Stimulated activated effector memory CD8-positive, alpha-beta T cell treated with anti-CD3 and anti-CD28 coated beads, Interleukin-12 subunit alpha, Interleukin-12 subunit beta, amount 100 ng/mL, for 72 hours (primary cell): ENCODE results near the gene RPS21.

Experiments
- ATAC-seq: fragments of 150-1000 bp; cut with Tn5 transposase; 2 replicates; pipeline ENCODE4 v1.10.0; 2021
- DNase-seq, 2 donors: peaks; one replicate each; pipeline ENCODE4 v3.0.0; 2021 to 2022; ENCODE audit warnings: low spot score in 2 of 2
- H3K27ac Mint-ChIP-seq: one replicate; pipeline ENCODE4 v1.8.0; 2022; ENCODE audit warnings: mild to moderate bottlenecking, mixed read lengths
- H3K36me3 Mint-ChIP-seq: one replicate; pipeline ENCODE4 v1.8.0; 2022; ENCODE audit warnings: mild to moderate bottlenecking, mixed read lengths
- H3K4me1 Mint-ChIP-seq: one replicate; pipeline ENCODE4 v1.8.0; 2022; ENCODE audit warnings: mixed read lengths
- H3K4me3 Mint-ChIP-seq: one replicate; pipeline ENCODE4 v1.8.0; 2022; ENCODE audit warnings: mild to moderate bottlenecking, mixed read lengths
- H3K9me3 Mint-ChIP-seq: one replicate; pipeline ENCODE4 v1.8.0; 2022; ENCODE audit warnings: mixed read lengths

Gene RPS21

GRCh38 chr20:62359043-62359490 lies 27.8 kb upstream of the RPS21 start:
- no peak for ATAC-seq
- no peaks in the 10 kb centered on the region for H3K36me3 Mint-ChIP-seq
- DNase-seq = no peak
- H3K4me3 Mint-ChIP-seq = no peak overlapping the region
- H3K27ac Mint-ChIP-seq = no peak overlapping the region
- H3K4me1 Mint-ChIP-seq = no peaks in the 10 kb centered on the region
- H3K9me3 Mint-ChIP-seq = no peaks in the 10 kb centered on the region

- DNase-seq (no peak), ATAC-seq (no peak)
- Mint-ChIP-seq H3K4me3 (no peak overlapping the region), H3K27ac (no peak overlapping the region), H3K9me3 (no peaks in the 10 kb centered on the region), H3K36me3 (no peaks in the 10 kb centered on the region), H3K4me1 (no peaks in the 10 kb centered on the region)
Observed at GRCh38 chr20:62359491-62360121, 27.3 kb upstream of the RPS21 start.

GRCh38 chr20:62360854-62361798 lies 25.8 kb upstream of the RPS21 start:
- no peak overlapping the region for H3K4me3 Mint-ChIP-seq
- no peak for DNase-seq
- H3K9me3 Mint-ChIP-seq = no peaks in the 10 kb centered on the region

DNA sequence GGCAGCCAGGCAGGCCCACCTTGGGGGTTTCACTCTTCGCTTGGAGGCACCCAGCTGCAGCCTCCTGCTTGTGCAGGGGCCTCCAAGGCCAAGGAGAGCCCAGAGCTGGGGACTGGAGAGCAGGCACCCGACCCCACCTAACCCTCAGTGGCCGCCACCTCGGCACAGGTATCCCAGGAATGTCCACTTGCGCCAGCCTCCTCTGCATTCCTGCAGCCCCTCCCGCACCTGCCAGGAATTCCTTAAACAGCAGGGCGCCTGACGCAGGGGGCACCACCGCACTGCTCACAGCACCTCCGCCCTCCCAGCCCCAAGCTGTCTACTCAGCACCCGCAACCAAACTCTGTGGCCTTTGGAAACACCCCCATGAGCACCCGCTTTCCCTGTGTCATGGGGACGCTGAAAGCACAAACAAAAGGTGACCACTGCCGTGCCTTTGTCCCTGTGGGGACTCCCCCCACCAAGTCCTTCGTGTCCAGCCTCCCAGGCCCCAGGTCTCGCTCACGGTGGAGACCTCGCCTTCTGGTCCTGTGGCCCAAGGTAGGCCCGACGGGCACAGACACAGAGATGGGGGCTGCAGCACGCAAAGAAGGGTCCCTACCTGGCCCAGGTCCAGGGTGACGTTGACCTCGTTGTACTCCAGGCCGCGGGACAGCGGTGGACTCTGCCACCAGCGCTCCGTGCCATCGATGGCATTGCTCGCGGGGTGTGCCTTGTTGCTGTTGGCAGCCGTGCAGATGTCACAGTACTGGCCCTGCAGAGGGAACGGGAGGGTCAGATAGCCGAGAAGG lies 24.9 kb upstream of the RPS21 start:
- DNase-seq (no peak), ATAC-seq (no peak)
- Mint-ChIP-seq H3K36me3 (no peaks in the 10 kb centered on the region), H3K4me1 (peaks cover 7% of the 10 kb centered on the region), H3K9me3 (no peaks in the 10 kb centered on the region), H3K27ac (no peak overlapping the region), H3K4me3 (no peak overlapping the region)

More at GRCh38 chr20:62360854-62361798, 25.8 kb upstream of the RPS21 start:
- H3K27ac Mint-ChIP-seq = no peak overlapping the region
- no peaks in the 10 kb centered on the region for H3K36me3 Mint-ChIP-seq
- H3K4me1 Mint-ChIP-seq = peaks cover 7% of the 10 kb centered on the region
- no peak for ATAC-seq

- ATAC-seq (no peak), DNase-seq (no peak)
- Mint-ChIP-seq H3K36me3 (no peaks in the 10 kb centered on the region), H3K4me1 (peaks cover 7% of the 10 kb centered on the region), H3K9me3 (no peaks in the 10 kb centered on the region), H3K4me3 (no peak overlapping the region), H3K27ac (no peak overlapping the region)
Observed at GRCh38 chr20:62362590-62362940, 24.3 kb upstream of the RPS21 start.

GRCh38 chr20:62362991-62363919 lies 23.6 kb upstream of the RPS21 start:
- ATAC-seq = no peak
- H3K27ac Mint-ChIP-seq = no peak overlapping the region
- no peaks in the 10 kb centered on the region for H3K9me3 Mint-ChIP-seq
- no peak overlapping the region for H3K4me3 Mint-ChIP-seq
- H3K4me1 Mint-ChIP-seq = peaks cover 7% of the 10 kb centered on the region
- H3K36me3 Mint-ChIP-seq = no peaks in the 10 kb centered on the region
- no peak for DNase-seq

GRCh38 chr20:62363920-62364851 lies 22.7 kb upstream of the RPS21 start:
- H3K27ac Mint-ChIP-seq = no peak overlapping the region
- H3K4me3 Mint-ChIP-seq = no peak overlapping the region
- no peaks in the 10 kb centered on the region for H3K9me3 Mint-ChIP-seq
- peaks cover 9% of the 10 kb centered on the region for H3K4me1 Mint-ChIP-seq
- DNase-seq (no peak), ATAC-seq (no peak)
- no peaks in the 10 kb centered on the region for H3K36me3 Mint-ChIP-seq

DNA sequence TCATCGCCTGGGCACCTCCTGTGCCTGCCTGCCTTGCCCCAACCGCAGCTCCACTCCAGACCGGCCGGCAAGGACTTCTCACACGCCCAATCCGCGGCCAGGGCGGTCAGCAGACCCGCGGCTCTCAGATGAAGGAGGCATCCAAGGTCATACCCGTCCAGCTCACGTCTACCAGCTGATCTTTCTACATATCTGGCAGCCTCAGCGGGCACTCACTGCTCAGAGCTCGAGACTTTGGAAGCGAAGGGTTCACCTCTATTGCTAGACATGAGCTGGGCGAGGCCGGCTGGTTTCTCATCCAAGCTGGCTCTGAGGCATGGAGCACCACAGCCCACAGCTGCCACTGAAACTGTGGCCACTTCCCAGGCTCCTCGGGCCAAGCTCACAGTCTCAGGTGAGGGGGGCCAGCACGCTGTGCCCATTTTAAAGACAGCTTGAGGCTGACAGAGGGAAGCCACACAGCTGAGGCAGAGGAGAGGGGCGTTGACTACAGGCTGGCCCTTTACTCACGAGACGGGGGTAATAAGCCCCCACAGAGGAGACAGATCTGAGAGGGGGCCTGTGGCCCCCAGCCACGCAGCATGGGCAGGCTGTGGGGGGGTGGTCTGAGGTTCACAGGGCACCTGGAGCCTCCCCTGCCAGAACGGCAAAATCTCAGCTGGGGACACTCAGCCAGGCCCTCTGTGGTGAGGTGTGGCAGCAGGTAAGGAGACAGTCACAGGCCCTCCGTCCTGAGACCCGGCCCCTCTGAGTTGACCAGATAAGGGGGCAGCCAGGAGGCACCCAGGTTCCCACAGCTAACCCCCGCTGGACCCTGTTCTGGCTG lies 21.8 kb upstream of the RPS21 start:
- Mint-ChIP-seq H3K4me1 (peaks cover 13% of the 10 kb centered on the region), H3K4me3 (peak overlapping the region; percentile 39), H3K36me3 (no peaks in the 10 kb centered on the region), H3K9me3 (no peaks in the 10 kb centered on the region), H3K27ac (no peak overlapping the region)
- ATAC-seq (no peak), DNase-seq (no peak)

GRCh38 chr20:62365814-62366369 lies 21.0 kb upstream of the RPS21 start:
- DNase-seq (no peak), ATAC-seq (no peak)
- H3K4me3 Mint-ChIP-seq = peak overlapping the region; percentile 39
- no peaks in the 10 kb centered on the region for H3K9me3 Mint-ChIP-seq
- no peak overlapping the region for H3K27ac Mint-ChIP-seq
- H3K4me1 Mint-ChIP-seq = peaks cover 13% of the 10 kb centered on the region
- H3K36me3 Mint-ChIP-seq = no peaks in the 10 kb centered on the region

- ATAC-seq = no peak
- DNase-seq = peak in 1 of 2 donors; percentile 33
- Mint-ChIP-seq H3K27ac (no peak overlapping the region), H3K36me3 (no peaks in the 10 kb centered on the region), H3K9me3 (no peaks in the 10 kb centered on the region), H3K4me3 (peak overlapping the region; percentile 39), H3K4me1 (peaks cover 13% of the 10 kb centered on the region)
Observed at GRCh38 chr20:62366370-62367135, 20.4 kb upstream of the RPS21 start.

DNA sequence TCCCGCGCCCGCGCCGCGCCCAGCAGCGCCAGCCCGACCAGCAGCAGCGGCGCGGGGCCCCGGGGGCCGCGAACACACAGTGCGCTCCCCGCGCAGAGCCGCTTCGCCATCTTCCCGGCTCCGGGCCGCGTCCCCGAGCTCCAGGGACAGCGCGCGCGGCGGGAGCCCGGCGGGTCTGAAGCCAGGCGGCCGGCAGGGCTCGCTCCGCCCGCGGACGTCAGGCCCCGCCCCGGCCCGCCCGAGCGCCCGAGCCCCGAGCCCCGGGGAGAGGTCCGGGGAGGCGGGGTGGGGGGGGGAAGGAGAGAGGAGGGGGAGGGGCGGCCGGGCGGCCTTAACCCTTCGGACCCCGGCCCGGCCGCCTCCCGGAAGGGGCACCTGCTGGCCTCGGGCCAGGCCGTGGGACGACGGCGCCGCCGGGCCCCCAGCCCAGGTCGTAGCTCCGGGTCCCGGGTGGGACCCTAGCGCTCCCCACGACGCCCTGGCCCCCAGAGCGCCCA lies 19.7 kb upstream of the RPS21 start, which contains the start of gene LAMA5:
TSS of gene LAMA5 (minus strand) at position 177 of the 497 bp plus-strand sequence. CDS start at position 110, 67 bp downstream.
- peaks cover 13% of the 10 kb centered on the region for H3K4me1 Mint-ChIP-seq
- ATAC-seq (peak; percentile 57), DNase-seq (peak in 1 of 2 donors; percentile 34)
- no peaks in the 10 kb centered on the region for H3K36me3 Mint-ChIP-seq
- no peak within 1 kb of the TSS for H3K27ac Mint-ChIP-seq
- peak within 1 kb of the TSS; percentile 73 for H3K4me3 Mint-ChIP-seq
- H3K9me3 Mint-ChIP-seq = no peaks in the 10 kb centered on the region
